HG03095 (cell line): ENCODE measurements around the gene SNRPF.

Source experiments
- ATAC-seq: cut with Tn5 transposase; IDR thresholded peaks from one replicate; pipeline ENCODE4 v1.9.1; 2021; ENCODE audit warnings: moderate library complexity; ENCODE audit not compliant: unreplicated experiment

SNRPF gene

DNA sequence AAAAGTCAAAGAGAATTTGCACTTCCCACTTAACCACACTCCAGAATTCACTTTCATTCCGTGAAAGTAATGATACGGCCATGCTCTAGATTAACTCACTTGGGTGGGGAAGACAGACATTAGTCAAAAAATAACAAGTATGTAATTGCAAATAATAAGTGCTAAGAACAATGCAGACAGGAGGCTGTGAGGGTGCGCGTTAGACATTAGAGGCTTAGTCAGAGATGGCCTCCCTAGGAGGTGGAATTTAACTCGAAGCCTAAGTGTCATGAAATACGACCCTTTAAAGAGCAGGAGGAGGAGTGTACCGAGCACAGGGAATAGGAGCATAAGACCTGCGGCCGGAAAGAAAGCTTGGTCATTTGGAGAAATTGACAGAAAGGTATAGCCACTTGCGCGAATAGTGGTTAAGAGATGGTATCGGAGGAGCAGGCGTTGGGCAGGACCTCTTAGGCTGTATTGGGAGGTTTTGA is 628 bp downstream of the SNRPF start:
- no peak for ATAC-seq

- ATAC-seq, result no peak
Measured at GRCh38 chr12:95859947-95860850, 1.4 kb downstream of the SNRPF start.

DNA sequence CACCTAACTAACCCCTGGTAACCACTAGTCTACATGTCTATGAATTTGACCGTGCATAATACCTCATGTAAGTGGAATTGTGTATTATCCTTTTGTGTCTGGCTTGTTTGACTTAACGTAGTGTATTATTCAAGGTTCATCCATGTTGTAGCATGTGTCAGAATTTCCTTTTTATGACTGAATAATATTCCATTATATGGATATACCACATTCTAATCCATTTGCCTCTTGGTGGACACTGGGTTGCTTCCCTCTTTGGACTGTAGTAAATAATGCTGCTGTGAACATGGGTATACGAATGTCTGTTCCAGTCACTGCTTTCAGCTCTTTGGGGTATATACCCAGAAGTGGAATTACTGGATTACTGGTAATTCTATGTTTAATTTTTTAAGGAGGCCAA is 3.3 kb downstream of the SNRPF start:
- no peak for ATAC-seq

GRCh38 chr12:95863337-95863736 is 4.6 kb downstream of the SNRPF start:
- ATAC-seq, result no peak

DNA sequence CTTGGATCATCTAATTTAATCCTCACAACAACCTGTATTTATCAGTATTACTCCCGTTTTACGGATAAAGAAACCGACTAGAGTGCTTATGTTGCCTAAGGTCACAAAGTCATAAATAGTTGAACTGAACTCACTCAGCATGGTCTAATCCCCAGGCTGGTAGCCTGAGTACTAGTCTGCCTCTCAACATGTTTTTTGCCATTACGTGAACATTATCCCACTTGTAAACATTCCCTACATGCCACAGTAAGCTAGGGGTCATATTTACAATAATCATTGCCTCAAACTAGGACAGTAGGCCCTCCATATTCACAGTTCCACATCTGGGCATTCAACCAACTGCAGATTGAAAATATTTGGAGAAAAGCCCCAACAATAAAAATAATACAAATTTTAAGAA is 12.1 kb downstream of the SNRPF start:
- no peak for ATAC-seq

- no peak for ATAC-seq
Measured at GRCh38 chr12:95874452-95874851, 15.7 kb downstream of the SNRPF start.

DNA sequence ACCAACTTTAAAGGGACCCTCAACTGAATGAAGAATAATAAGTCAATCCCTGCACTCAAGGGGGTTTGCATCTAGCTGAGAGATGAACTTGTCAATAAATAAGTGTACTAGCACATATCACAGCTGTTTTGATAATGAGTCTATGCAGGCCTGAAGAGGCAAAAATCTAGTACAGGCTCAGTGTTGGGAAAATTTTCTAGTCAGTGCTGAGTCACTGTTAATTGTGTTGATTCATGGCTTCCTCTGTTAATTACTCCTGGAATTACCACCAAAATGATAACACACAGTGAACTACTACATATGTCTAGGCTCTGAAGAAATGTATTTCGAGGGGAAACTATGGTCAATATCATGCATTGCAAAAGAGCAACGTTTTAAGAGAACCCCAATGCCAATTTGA is 18.9 kb downstream of the SNRPF start:
- ATAC-seq, result no peak

DNA sequence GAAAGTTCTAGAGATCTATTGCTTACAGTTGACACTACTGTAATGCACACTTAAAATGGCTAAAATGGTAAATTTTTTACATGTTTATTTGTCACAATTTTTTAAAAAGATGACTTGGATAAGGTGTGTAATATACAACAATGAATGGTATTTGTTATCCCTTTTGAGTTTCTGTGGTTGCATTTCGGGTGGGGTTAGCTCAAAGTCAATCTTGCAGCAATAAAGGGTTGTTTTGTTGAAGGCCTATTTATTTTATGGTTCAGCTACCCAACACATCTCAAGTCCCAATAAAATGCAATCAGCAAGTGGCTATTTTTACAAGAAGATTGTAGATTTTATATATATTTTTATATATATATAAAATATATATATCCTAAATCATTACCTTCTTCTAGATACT is 22.1 kb downstream of the SNRPF start:
- no peak for ATAC-seq

GRCh38 chr12:95881331-95881955 is 22.7 kb downstream of the SNRPF start:
- ATAC-seq, result no peak

DNA sequence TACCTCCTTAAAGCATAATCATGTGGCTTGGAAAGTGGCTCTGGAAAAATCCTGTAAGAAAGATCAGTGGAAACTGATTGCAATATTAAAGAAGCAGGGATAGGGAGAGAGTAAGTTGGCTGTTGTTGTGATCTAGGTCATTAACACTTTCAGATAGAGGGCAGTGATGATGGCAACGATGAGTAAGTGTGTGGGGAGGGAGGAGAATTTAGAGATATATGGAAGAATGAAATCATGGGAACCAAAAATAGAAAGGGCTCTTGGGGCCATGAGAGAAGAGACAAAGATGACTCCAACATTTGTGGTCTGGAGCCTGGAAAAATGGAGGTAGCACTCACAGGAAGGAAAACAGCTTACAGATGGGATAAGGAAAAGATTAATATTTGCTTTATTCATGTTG is 23.3 kb downstream of the SNRPF start:
- ATAC-seq, result no peak

- no peak for ATAC-seq
Measured at GRCh38 chr12:95882873-95883272, 24.1 kb downstream of the SNRPF start.

DNA sequence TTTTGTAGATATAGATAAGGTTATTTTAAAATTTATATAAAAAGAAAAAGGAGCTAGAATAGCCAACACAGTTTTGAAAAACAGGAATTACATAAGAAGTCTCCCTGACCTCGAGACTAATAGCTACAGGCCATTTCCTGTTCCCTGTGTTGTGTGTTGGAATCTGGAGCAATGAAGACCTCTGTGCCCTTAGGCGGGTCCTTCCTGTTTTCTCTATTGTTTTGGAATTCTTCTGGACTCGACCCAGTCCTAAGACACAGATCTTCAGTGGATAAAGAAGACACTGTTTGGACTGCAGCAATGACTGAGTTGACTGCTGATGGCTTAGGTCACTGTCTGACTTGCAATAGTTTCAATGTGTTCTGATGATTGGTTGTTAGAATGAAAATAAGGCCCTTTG is 26.2 kb downstream of the SNRPF start:
- ATAC-seq, result no peak

DNA sequence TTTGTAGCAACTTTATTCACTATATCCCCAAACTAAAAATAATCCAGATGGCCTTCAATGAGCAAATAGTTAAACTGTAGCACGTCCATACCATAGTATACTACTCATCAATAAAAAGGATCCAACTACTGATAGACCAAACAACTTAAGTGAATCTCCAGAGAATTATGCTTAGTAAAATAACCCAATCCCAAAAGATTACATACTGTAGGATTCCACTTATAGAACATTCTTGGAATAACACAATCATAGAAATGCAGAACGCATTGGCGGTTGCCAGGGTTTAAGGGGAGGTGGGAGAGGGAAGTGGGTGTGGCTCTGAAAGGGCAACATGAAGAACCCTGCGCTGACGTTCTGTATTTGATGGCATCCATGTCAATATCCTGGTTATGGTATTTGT is 28.6 kb downstream of the SNRPF start:
- no peak for ATAC-seq

DNA sequence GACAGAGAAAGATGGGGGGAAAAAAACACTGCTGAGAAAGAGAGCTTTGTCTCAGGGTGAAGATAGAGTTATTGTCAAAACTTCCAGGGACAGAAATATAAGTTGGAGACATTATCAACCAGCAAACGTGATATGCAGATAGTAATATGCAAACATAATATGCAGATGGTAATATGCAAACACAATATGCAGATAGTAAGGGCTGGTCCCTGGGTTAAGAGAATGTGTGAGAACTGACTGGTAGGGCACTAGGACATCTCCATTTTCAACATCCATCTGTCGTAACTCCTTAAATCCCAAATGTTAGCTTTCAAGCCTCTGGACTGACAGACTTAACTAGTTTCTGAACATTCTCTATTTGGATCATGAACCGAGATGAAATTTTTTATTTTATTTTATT is 32.2 kb downstream of the SNRPF start:
- ATAC-seq, result no peak

- no peak for ATAC-seq
Measured at GRCh38 chr12:95896846-95897245, 38.1 kb downstream of the SNRPF start.

DNA sequence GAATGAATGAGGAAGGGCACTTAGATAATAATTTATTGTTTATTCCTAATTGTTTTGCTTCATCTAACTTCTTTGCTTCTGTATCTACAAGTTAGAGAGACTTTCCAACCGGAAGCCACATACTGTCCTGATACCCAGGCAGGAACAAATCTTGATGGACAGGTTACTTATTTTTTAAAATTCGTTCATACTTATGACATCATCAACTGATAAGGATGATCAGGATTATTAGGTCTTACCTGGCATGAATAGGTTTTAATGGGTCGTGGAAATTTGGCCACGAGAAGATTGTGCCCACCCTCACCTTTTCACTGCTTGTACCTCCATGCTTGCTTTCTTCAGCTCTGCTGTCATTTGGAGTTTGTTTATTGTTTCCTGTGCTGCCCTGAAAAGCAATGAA is 39.3 kb downstream of the SNRPF start:
- no peak for ATAC-seq

- no peak for ATAC-seq
Measured at GRCh38 chr12:95908573-95908972, 49.8 kb downstream of the SNRPF start.

DNA sequence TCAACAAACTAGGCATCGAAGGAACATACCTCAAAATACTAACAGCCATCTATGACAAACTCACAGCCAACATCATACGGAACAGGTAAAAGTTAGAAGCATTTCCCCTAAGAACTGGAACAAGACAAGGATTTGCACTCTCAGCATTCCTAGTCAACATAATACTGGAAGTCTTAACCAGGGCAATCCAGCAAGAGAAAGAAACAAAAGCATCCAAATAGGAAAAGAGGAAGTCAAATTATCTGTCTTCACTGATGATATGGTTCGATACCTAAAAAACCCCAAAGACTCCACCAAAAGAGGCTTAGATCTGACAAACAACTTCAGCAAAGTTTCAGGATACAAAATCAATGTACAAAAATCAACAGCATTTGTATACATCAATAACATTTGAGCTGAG is 51.1 kb downstream of the SNRPF start:
- no peak for ATAC-seq
